Measurements from ENCODE around the gene CLCF1.

DNA sequence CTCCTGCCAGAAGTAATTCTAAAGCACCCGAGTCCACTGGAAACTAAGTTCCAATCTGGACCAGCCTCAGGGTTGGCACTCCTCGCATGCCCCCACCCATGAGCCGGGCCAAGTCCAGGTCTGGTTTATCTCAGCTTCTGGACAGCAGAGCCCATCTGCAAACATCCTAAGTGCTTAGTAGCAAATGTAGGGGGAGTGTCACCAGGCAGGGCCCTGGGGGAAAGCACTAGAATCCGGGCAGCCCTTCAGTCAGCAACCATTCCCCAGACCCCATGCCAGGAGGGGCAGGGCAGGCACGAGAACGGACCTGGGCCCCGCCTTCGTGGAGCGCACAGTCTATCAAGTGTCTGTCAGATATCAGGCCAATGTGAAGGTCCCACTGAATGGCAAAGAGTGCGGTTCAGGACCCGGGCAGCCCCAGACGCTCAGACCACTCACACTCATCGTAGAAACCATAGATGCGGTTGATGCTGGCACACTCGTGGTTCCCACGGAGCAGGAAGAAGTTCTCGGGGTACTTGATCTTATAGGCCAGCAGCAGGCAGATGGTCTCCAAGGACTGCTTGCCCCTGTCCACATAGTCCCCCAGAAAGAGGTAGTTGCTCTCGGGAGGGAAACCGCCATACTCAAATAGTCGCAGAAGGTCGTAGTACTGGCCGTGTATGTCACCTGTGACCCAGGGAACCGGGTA lies 27.0 kb upstream of the CLCF1 start:
- TF ChIP-seq POLR2AphosphoS5 (IDR thresholded peaks at IDR 0.05) (no peak), CTCF (IDR thresholded peaks at IDR 0.05) (no peak)
